Renal cortex interstitium (tissue), 15 donors: ENCODE measurements around the gene SLC25A45. TPM values are rescaled to one million over a fixed set of nuclear protein-coding genes. Genes with fewer than 3 reads are reported as not detected.

Source experiments
- DNase-seq, 11 donors: peaks; one replicate each; pipeline ENCODE4 v3.0.0-alpha.2; 2013; ENCODE audit warnings: low read depth in 9 of 11, low spot score in 4 of 11; ENCODE audit errors: extremely low read depth in 1 of 11
- long read RNA-seq, 16 experiments: transcript quantifications; one replicate each; lab custom pipeline, GENCODE V29; 2026
- polyA plus RNA-seq, 3 donors: library from polyadenylated mRNA; unstranded; fragments of 120-200 nt; gene quantifications; one replicate each; pipeline ENCODE4 v1.2.1, GENCODE V29; 2013; ENCODE audit not compliant: insufficient read length in 3 of 3

SLC25A45 gene
- 1 to 10 TPM; 5.5 to 9.2 (median 6.3) TPM for polyA plus RNA-seq
- long read RNA-seq, donor 1, partial matches to known transcripts, result 0 of 8 reads
- long read RNA-seq, donor 1, other reads (novel, unspliced or antisense), result 8 of 8 reads
- long read RNA-seq, donor 2, result 0 reads
- long read RNA-seq, donor 3, partial matches to known transcripts, result 0 of 1 reads
- long read RNA-seq, donor 3, other reads (novel, unspliced or antisense), result 0 of 1 reads
- long read RNA-seq, donor 4, result 0 reads
- long read RNA-seq, donor 5, result 0 reads
- long read RNA-seq, donor 6, partial matches to known transcripts, result 0 of 1 reads
- long read RNA-seq, donor 6, other reads (novel, unspliced or antisense), result 0 of 1 reads
- long read RNA-seq, donor 7, partial matches to known transcripts, result 16 of 16 reads
- long read RNA-seq, donor 7, other reads (novel, unspliced or antisense), result 0 of 16 reads
- long read RNA-seq, donor 8, partial matches to known transcripts, result 0 of 6 reads
- long read RNA-seq, donor 8, other reads (novel, unspliced or antisense), result 5 of 6 reads
- long read RNA-seq, donor 9, result 0 reads
- long read RNA-seq, donor 10, partial matches to known transcripts, result 0 of 1 reads
- long read RNA-seq, donor 10, other reads (novel, unspliced or antisense), result 0 of 1 reads
- long read RNA-seq, donor 11, partial matches to known transcripts, result 0 of 2 reads
- long read RNA-seq, donor 11, other reads (novel, unspliced or antisense), result 0 of 2 reads
- long read RNA-seq, donor 12, result 0 reads
- long read RNA-seq, donor 13, result 0 reads
- long read RNA-seq, donor 14, partial matches to known transcripts, result 0 of 1 reads
- long read RNA-seq, donor 14, other reads (novel, unspliced or antisense), result 0 of 1 reads
- long read RNA-seq, donor 15, result 0 reads
- long read RNA-seq, donor 16, partial matches to known transcripts, result 0 of 9 reads
- long read RNA-seq, donor 16, other reads (novel, unspliced or antisense), result 9 of 9 reads

GRCh38 chr11:65382033-65382803, at the start of gene SLC25A45:
TSS of gene SLC25A45 (minus strand) at chr11:65382646. CDS start at chr11:65381951, 695 bp downstream.
- DNase-seq, result peak; percentile 66 to 83 (median 78)

- no peak for DNase-seq
These were observed 49.1 kb upstream of the SLC25A45 start for GRCh38 chr11:65431451-65432099.

- no peak for DNase-seq
These were observed 48.2 kb upstream of the SLC25A45 start for GRCh38 chr11:65430406-65431217.

- no peak for DNase-seq
These were observed 47.4 kb upstream of the SLC25A45 start for GRCh38 chr11:65429724-65430405.

- no peak for DNase-seq
These were observed 46.7 kb upstream of the SLC25A45 start for GRCh38 chr11:65429068-65429681.

- DNase-seq, result no peak
These were observed 46.2 kb upstream of the SLC25A45 start for GRCh38 chr11:65428578-65429067.

GRCh38 chr11:65427691-65428577, 45.5 kb upstream of the SLC25A45 start:
- DNase-seq, result no peak

GRCh38 chr11:65426839-65427690, 44.6 kb upstream of the SLC25A45 start:
- no peak for DNase-seq

- DNase-seq, result no peak
These were observed 43.8 kb upstream of the SLC25A45 start for GRCh38 chr11:65425971-65426838.

GRCh38 chr11:65425105-65425970, 42.9 kb upstream of the SLC25A45 start:
- no peak for DNase-seq

GRCh38 chr11:65424205-65425104, 42.0 kb upstream of the SLC25A45 start:
- DNase-seq, result no peak
